Activated T-cell treated with anti-CD3 and anti-CD28 coated beads for 24 hours (primary cell): ENCODE measurements around the gene LINGO4.

Source experiments
- DNase-seq: peaks from one replicate; pipeline ENCODE4 v3.0.0-alpha.2; 2020; ENCODE audit warnings: low read depth

LINGO4 gene

DNA sequence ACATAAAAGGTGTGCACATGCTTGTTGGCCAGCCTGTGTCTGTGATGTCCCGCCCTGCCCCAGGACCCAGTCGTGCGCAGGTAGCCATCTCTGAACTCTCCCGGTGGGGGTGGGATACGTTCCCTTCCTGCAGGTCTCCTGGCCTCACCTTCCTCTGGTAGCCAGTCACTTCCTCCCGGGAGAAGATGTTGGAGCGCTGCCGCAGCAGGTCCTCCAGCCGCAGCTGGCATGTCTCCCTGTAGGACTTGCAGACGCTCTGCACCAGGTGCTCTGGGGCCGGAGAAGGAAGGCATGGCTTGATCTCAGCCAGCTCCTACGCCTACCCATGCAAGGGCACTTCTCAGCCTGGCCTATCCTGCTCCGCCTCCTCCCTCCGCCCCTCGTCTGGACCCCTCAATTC lies 9.2 kb upstream of the LINGO4 start:
- no peak for DNase-seq

DNA sequence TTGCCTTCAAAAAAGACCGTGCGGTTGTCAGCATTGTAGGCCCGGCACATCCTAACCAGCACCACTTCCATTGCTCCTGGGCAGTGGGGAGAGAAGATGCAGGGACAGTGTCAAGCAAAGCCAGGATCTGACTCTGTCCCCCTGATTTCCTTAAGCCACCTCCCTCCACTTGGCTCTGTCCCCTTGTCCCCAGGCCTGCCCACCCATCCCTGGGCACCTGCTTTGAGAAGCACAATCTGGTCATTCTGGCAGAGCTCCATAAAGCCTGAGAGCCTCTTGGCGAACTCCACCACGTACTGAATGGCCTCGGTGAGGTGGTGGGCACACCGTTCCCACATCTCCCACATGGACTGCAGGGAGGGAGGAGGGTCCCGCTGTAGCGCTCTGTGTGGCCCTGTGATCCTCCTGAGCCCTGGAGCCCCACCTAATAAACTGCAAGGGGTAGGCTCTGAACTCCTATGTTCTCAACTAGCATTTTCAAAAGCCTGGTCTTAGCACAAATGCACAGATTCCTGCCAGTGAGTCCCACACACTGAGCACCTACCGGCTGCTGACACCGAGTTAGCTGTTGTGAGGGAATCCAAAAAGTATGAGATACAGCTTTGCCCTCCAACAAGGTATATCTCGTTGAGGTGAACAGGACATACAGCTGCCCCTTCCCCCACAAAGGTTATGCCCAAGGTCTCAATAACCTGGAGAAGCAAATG lies 8.2 kb upstream of the LINGO4 start:
- DNase-seq, result no peak

DNA sequence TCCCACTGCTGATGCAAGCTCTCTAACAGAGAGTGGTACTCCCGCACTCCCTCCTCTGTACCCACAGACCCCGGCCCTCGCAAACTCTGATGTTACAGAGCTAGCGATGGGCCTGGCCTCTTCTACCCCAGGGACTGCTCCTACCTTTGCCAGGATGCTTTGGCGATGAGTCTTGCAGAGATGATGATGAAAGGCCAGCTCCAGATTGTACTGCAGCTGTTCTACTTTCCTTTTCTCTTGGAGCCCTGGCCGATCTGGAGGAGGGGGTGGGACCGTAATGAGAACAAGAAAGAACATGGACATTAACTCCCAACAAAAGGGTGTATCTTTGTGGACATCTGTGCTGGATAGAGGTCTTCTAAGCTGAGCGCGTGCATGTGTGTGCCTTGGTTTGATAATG lies 6.0 kb upstream of the LINGO4 start:
- no peak for DNase-seq

DNA sequence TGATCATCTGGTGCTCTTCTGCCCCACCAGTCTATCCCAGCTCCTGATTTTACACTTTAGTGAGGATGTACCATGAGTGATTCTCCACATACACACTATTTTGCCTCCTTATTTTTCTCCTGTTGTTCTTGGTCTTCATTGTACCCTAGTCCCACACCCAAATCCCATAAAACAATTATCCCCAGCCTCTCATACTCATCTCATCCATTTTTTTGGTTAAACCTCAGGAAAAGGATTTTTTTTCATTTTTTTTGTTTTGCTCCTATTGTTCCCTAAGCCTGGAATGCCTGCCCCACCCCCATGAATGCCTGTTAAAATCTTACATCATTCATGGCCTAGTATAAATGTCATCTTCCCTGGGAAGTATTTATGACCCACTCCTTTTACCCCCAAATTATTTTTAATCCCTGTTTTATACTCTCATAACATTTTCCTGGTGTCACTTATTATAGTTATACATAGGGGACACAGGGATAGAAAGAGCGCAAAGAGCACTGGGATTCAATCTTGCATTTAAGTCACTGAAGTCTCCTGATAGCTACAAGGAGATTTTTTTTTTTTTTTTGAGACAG lies 4.9 kb upstream of the LINGO4 start:
- no peak for DNase-seq

DNA sequence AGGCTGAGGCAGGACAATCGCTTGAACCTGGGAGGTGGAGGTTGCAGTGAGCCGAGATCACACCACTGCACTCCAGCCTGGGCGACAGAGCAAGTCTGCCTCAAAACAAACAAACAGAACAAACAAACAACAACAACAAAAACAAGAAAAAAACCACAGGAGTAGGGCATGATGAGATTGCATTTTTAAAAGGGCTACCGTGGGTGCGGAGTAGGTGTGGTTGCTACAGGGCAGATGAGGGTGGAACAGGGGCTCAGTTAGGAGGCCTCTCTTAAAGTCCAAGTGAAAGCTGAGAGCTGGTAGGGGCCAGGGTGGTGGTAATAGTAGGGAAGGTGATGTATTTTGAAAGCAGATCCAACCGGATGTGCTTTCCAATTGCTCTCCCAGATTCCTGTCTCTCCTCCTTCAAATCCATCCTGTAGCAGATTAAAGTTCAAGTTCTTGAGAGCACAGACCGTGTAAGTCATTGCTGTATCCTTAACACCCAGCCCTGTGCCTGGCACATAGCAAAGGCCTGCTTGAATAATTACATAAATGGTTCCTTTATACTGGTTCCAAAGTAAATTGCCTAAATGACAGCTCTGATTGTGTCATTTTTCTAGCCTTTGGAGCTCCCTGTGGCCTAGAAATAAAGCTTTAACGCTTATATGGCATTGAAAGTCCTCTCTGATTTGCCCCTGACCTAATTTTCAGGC lies 4.2 kb upstream of the LINGO4 start:
- DNase-seq, result no peak

DNA sequence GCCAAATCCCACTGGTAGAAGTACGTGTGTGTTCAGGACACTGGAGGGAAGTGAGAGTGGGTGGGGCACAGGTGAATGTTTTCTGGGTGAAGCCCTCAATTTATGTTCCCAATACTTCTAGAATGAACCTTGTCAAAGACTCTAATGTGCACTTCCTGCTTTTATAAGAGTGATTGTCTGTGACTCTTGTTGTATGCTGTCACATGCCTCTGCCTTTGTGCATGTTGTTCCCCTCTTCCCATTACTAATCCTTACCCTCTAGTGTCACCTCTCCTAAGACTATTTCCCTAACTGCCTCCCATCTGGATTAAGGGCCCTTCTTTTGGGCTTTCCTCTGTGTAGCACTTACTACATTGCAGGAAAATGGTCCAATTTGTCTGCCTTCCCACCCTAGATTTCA lies 2.5 kb upstream of the LINGO4 start:
- DNase-seq, result no peak

DNA sequence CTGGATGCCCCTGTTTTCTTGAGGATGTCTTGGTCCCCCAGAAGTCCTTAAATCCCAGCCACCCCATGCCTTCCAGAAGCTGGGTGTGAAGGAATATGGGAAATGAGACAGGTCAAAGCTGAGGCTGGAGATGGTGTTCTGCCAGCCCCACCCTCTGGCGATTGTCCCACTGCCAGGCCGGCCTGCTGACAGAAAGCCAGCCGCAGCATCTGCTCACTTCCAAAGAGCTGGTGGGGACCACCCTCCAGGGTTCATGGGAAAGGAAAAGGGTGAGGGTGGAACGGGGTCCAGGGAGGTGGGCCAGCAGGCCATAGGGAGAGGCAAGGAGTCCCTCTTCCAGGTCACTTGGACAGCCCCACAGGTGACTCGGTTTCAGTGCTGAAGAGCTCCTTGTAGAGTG lies 1.9 kb upstream of the LINGO4 start:
- no peak for DNase-seq

DNA sequence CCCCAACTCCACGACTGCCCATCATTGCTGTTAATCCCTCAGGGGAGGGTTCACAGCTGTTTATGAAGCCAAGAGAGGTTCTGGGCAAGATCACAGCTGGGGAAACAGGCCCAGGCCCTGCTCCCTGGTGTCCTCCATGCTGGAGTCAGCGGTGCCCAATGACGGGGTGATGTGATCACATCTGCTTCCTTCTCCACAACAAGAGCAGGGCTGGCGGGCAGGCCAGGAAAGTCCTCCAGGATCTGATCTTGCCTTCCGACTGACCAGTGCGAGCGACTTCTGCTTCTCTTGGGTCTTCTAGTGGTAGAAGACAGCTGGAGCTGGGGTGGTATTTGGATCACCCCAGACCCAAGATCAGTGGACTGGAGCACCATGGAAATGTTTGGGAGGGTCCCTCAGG lies 951 bp upstream of the LINGO4 start:
- no peak for DNase-seq

DNA sequence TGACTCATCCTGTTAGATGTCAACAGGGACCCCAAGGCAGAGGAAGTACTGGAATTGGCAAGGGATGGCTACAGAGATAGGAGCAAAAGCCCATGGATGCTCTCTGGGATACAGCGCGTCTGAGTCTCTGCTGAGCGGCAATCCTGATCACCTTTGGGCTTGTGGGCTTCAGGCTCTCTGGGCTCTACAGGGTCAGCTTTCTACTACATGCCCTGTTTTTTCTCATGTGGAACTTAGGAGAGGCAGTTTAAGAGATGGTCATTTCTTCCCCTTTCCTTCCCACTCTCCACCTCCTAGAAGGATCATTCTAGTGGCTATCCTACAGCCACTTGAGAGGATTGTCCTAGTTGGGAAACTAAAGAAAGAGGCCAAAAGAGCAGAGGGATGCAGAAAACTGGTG lies 1.3 kb downstream of the LINGO4 start:
- no peak for DNase-seq

DNA sequence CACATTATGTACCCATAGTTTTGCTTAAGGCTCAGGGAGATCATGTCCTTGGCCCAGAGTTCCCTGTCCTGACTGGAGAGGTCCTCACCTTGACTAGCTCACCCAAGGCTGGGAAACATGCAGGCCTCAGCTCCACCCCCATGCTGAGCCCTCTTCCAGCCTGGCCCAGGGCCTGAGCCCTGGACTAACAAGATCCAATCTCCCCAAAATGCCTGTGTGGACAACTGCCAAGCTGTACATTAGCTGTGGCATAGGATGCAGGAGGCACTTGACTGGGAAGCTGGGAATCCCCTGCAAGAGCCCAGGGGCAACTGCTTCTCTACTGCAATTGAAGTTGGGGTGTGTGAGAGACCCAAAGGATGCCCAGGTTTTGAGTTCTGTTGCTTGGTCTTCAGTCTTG lies 2.1 kb downstream of the LINGO4 start:
- DNase-seq, result no peak

DNA sequence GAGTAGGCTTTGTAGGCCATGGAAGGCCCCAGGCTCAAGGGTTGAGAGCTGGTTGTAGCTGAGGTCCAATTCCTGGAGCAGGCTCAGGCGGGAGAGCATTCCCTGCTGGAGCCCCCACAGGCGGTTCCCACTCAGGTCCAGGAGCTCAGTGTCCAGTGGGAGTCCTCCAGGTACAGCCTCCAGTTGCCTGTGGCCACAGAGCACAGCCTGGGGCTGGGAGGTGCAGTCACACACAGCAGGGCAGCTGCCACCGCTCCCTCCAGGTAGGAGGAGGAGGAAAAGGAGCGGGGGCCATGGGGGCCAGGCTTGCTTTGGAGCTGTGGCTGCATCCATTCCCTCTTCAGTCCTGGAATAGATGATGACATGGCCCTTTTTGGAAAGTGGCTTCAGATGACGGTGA lies 2.8 kb downstream of the LINGO4 start:
- DNase-seq, result no peak

DNA sequence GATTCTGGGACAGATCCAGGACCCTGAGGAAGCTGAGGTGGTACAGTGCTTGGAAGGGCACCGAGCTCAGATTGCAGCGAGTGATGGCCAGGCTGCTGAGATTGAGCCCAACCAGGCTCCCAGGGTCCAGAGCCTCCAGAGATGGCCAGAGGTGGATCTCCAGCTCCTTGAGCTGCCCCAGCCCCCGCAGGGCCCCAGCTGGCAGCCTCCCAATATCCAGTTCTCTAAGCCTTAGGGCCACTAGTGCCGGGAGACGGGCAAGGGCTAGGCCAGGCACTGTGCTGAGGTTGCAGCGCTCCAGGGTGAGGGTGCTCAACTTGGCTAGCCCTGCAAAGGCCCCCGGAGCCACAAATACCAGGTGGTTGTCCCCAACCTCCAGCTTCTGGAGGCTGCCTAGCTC lies 3.4 kb downstream of the LINGO4 start:
- no peak for DNase-seq

DNA sequence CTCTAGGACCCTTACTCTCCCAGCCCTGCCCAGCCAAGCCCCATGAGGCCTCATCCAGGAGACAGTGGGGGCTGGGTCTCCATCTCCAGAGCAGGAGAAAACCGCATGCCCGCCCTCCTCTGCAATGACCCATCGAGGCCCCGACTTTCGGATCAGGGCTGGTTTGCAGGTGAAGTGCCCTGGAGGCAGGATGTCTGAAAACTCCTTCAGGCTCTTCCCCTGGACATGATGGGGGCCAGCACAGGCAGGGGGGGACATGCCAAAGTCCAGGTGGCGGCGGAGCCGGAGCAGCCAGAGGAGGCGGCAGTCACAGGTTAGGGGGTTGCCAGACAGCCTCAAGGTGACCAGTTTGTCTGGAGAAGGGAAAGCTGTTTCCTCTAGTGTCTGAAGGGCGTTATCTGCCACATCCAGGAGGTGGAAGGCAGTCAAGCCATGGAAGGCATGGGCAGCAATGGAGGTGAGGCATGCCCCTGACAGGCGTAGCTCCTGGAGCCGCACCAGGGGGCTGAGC lies 3.9 kb downstream of the LINGO4 start:
- DNase-seq, result no peak

DNA sequence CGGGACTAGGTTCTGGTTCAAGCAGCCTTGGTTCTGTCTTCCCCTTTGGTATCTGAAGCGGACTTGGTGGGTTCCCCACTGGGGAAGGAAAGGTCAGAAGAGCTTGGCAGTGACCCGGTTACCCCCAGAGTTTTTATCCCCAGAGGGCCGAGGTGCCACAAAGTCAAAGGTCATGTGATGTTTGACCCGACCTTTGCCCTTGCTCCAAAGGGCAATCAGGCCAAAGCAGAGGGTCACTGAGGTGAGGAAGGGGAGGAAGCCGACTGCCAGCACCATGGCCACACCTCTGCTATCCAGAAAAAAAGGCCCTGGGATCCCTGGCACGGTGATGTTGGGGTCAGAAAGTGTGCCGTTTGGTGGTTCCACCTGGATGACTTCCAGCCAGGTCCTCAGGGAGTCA lies 4.4 kb downstream of the LINGO4 start:
- DNase-seq, result no peak

DNA sequence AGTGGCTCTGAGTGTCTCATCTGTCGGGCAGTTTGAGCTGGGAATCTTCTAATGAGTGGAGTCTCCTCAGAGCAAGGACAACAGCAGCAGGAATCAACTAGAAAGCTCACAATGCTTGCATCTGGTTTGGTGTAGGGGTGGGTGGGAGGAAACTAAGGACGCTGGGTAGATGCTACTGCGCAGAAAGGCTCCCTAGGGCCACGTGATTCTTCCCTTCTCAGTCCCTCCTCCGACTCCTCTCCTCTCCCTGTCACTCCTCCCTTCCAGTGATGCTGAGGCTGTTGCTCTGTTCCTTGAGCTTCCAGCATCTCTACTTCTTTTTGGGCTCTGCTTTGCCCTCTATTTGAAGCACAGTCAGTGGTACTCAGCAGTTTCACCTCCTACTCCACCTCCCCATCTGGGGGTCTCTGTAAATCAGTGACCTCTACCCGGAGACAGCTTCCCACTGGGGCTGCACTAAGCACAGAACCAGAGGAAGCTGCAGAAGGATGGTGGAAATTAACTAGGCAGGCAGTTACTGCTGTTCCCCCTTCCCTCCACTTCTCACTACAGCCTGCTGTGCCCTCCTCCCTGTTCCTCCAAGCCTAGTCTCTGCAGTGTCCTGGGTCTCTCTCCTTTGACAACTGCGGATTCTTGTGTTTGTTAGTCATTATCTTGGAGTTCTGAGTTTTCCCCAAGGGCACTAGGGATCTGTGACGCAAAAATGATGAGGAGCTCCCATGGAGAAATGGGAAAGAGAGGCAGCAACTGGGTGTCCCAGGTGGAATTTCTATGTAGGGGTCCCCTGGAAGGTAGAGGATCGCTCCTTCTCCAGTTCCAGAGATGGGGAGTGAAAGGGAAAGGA lies 5.8 kb downstream of the LINGO4 start:
- no peak for DNase-seq

DNA sequence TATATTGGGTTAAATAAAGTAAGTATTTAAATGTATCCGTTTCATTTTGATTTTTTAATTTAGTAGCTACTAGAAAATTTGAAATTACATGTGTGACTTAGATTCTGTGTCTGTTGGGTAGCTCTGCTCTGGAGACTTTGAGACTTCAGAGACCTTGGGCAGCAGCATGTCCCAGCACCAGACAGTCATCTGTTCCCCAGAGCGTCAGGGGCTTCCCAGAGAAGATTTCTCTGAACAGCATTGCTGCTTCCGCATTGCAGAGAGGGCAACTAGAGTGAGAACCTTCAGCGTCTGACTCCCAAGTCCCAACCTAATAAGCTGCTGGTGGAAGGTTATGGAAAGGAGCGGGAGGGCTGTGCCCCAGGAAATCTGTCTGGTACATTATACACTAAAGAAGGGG lies 6.6 kb downstream of the LINGO4 start:
- DNase-seq, result no peak

DNA sequence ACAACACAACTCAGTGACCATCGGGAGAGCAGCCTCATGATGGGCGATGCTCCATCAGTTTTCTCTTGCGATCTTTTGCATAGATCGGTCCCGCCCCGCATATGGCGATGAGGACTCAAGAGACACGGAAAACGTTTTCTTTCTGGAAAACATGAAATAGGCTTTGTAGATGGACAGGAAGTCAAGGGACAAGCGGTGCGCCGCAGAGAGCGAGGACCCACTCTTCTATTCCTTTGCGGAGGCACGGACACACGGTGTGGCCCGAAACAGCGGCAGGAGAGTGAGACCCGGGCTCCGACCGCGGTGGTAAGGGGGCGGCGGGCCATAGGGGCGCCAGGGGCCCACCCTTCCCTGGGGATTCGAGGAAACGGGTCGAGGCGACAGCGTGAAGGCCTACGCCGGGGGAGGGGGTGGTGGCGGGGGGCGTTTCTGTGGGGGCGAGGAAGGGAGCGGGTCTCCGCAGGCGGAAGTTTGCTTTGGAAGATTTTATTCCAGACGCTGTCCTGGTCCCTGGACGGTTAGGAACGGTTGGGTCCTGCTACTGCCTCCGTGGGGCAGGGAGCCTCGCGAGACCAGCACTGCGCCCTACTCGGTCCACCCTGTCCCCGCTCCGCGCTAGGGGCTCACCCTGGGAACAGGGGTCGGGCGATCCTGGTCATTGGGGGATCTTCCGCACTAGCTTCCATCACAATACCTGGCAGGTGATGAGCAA lies 14.1 kb downstream of the LINGO4 start:
- no peak for DNase-seq

DNA sequence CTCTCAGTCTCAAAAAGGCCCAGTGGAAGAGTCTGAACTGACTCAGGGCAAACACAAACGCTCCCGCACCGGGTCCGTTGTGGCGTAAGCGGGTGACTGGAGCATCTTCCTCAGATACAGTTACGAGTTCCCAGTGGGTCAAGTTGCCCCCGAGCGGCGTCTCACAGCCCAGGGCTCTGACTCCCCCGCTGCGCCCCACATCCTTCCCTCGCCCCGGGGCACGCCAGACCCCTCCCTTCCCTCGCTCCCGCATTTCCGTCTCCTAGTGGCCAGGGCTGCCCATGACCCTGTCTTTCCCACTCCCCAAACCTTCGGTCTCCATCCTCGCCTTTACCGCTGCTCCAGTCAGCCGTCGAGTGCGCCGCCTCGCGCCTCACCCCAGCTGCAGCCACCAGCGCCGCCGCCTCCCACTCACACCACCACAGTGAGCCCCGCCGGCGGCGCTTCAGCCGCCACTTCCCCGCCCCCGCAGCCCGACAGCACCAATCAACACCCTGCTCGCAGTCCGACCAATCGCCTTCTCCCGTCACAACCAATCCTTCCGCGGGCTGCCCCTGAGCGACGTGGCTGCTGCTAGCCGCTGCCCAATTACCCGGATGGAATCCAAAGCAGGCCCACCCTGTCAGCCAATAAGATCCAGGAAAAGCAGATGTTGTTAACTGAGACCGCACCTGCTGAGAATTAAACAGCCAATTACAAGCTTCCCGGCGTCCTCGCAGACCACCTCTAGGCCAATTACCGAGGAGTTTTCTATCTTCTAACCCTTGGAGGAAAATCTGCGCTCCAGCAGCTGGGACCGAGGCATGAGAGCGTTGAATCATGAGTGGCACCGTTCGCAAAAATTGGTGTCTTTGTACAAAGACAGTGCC lies 14.9 kb downstream of the LINGO4 start, which contains the start of gene TDRKH:
Gene TDRKH, minus strand, starts transcription at position 430 of the 869 bp plus-strand sequence. CDS start 7,478 bp downstream, outside the sequence.
- peak; percentile 98 for DNase-seq

DNA sequence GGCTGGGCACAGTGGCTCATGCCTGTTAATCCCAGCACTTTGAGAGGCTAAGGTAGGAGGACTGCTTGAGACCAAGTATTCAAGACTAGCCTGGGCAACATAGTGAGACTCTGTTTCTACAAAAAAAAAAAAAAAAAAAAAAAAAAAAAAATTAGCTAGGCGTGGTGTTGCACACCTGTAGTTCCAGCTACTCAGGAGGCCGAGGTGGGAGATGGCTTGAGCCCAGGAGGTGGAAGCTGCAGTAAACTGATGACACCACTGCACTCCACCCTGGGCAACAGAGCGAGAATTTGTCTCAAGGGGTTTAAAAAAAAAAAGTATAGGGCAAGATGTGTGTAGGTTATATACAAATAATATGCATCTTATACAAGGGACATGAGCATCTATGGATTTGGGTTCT lies 17.5 kb downstream of the LINGO4 start:
- no peak for DNase-seq

DNA sequence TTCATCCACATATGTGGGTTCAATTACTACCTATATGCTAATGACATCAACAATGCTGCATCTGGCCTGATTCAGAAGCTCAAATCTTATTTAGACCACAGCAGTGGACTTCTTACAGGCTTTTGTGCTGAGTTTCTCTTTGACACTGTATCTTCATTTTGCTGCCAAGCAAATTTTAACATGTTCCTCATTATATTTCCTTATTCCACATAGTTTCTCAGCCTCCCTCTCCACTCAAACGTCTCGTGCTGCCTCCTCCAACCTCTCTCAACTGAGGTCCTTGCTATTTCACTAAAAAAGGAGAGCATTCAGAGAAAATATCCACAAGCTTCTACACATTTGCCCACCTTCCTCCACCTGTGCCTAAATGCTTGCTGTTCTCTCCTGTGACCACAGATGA lies 21.4 kb downstream of the LINGO4 start:
- no peak for DNase-seq

DNA sequence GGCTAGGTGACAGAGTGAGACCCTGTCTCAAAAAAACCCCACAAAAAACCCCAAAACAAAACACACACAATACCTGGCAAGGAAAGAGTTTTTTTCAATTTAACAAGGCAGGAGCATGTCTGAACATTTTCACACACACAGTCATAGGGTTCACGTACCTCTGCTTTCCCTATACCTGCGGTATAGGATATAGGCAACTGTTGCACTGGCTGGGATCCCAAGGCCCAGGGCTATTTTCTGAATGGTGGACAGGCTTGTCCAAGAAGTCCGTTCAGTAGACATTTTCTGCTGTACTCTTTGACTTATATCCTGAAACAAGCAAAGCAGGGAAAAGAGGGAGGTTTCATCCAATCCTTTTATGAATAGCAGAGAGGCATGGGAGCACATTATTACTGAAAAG lies 22.5 kb downstream of the LINGO4 start:
- DNase-seq, result no peak
